Smooth muscle cell (in vitro differentiated cells): ENCODE results near the gene THSD7A. TPM values are rescaled to one million over a fixed set of nuclear protein-coding genes. Genes with fewer than 3 reads are reported as not detected.

ENCODE experiments used
- DNase-seq: peaks from one replicate; lab custom pipeline; 2025; ENCODE audit not compliant: unreplicated experiment; lab: John Stamatoyannopoulos, UW
- H2AFZ ChIP-seq: fragments of 200-600 bp; sonication (generic); 2 replicates; pipeline ENCODE4 v1.6.0; 2016; ENCODE audit warnings: antibody characterized with exemption, low read depth, mild to moderate bottlenecking
- H3F3A ChIP-seq: fragments of 200-600 bp; sonication (generic); 2 replicates; pipeline ENCODE4 v1.6.0; 2017; ENCODE audit warnings: antibody characterized with exemption, low read depth
- H3K27ac ChIP-seq: fragments of 200-600 bp; sonication (generic); 2 replicates; pipeline ENCODE4 v1.5.1; 2016; ENCODE audit warnings: low read depth, mild to moderate bottlenecking
- H3K27me3 ChIP-seq: fragments of 200-600 bp; sonication (generic); 2 replicates; pipeline ENCODE4 v1.6.1; 2016; ENCODE audit warnings: low read depth, mild to moderate bottlenecking
- H3K36me3 ChIP-seq: fragments of 200-600 bp; sonication (generic); 2 replicates; pipeline ENCODE4 v1.5.1; 2016; ENCODE audit warnings: low read depth
- H3K4me1 ChIP-seq: fragments of 200-600 bp; sonication (generic); 2 replicates; pipeline ENCODE4 v1.5.1; 2016; ENCODE audit warnings: low read depth
- H3K4me2 ChIP-seq: fragments of 200-600 bp; sonication (generic); 2 replicates; pipeline ENCODE4 v1.6.0; 2016; ENCODE audit warnings: mild to moderate bottlenecking
- H3K4me3 ChIP-seq: fragments of 200-600 bp; sonication (generic); 2 replicates; pipeline ENCODE4 v1.5.1; 2016; ENCODE audit warnings: mild to moderate bottlenecking
- H3K79me2 ChIP-seq: fragments of 200-600 bp; sonication (generic); 2 replicates; pipeline ENCODE4 v1.6.0; 2016; ENCODE audit warnings: low read depth, mild to moderate bottlenecking
- H3K9ac ChIP-seq: fragments of 200-600 bp; sonication (generic); 2 replicates; pipeline ENCODE4 v1.6.0; 2016; ENCODE audit warnings: low read depth
- H3K9me3 ChIP-seq: fragments of 200-600 bp; sonication (generic); replicated peaks from 2 replicates; pipeline ENCODE4 v1.5.1; 2016; ENCODE audit warnings: low read depth
- H4K20me1 ChIP-seq: fragments of 200-600 bp; sonication (generic); 2 replicates; pipeline ENCODE4 v1.6.0; 2016; ENCODE audit warnings: low read depth
- CTCF ChIP-seq: fragments of 200-600 bp; sonication (generic); IDR thresholded peaks from 2 replicates; pipeline ENCODE4 v1.5.1; 2017; ENCODE audit warnings: borderline replicate concordance, mild to moderate bottlenecking, antibody characterized with exemption; ENCODE audit not compliant: insufficient read depth, poor library complexity, severe bottlenecking
- WGBS: methylation state at CpG from one replicate; pipeline ENCODE4 v1.1.7; 2016; ENCODE audit warnings: low lambda C conversion rate; 5-methylcytosine and 5-hydroxymethylcytosine counted together
- polyA plus RNA-seq: library from polyadenylated mRNA; unstranded; fragments of >200 nt; fragmentation: Nextera tagmentation; extraction: Ambion mirVana; gene quantifications from 2 replicates; pipeline ENCODE4 v1.2.1, GENCODE V29; 2016
- total RNA-seq: library from RNA; depleted of rRNA; stranded (reverse); fragments of >200 nt; gene quantifications from 2 replicates; pipeline ENCODE4 v1.2.3, GENCODE V29; 2014

The THSD7A gene
- total and polyA plus RNA-seq, 2 experiments from 2014 or later, result 1.7 to 2.7 TPM

- Histone ChIP-seq H3K4me3 (no peak overlapping the region), H3K9me3 (no peaks in the 10 kb centered on the region), H3K36me3 (no peaks in the 10 kb centered on the region), H3K79me2 (no peaks in the 10 kb centered on the region), H3K9ac (no peak overlapping the region), H3F3A (no peaks in the 10 kb centered on the region), H4K20me1 (no peaks in the 10 kb centered on the region), H3K27ac (no peak overlapping the region), H3K4me2 (no peak overlapping the region), H2AFZ (no peak overlapping the region), H3K27me3 (no peaks in the 10 kb centered on the region), H3K4me1 (no peaks in the 10 kb centered on the region)
- DNase-seq, result no peak
- no peak for TF ChIP-seq CTCF
- 76% methylated on average over 7 of the region's 7 CpGs for WGBS
Observed at GRCh38 chr7:11779864-11780674, 51.9 kb downstream of the THSD7A start.

- TF ChIP-seq CTCF, result no peak
- Histone ChIP-seq H3K9me3 (no peaks in the 10 kb centered on the region), H3K36me3 (no peaks in the 10 kb centered on the region), H3K4me2 (no peak overlapping the region), H3K9ac (no peak overlapping the region), H3K4me3 (no peak overlapping the region), H3K27ac (no peak overlapping the region), H3K27me3 (no peaks in the 10 kb centered on the region), H3F3A (no peaks in the 10 kb centered on the region), H2AFZ (peak overlapping the region; percentile 37), H3K79me2 (no peaks in the 10 kb centered on the region), H4K20me1 (no peaks in the 10 kb centered on the region), H3K4me1 (no peaks in the 10 kb centered on the region)
- 91% methylated on average over 2 of the region's 2 CpGs for WGBS
- DNase-seq, result no peak
Observed at GRCh38 chr7:11776039-11776438, 56.0 kb downstream of the THSD7A start.

- no peaks in the 10 kb centered on the region for H3K36me3 ChIP-seq
- H3K27me3 ChIP-seq, result no peaks in the 10 kb centered on the region
- no peak for TF ChIP-seq CTCF
- H3K27ac ChIP-seq, result no peak overlapping the region
- no peaks in the 10 kb centered on the region for H3F3A ChIP-seq
- no peak overlapping the region for H3K4me3 ChIP-seq
- H3K9ac ChIP-seq, result no peak overlapping the region
- no peaks in the 10 kb centered on the region for H4K20me1 ChIP-seq
- H3K4me2 ChIP-seq, result no peak overlapping the region
- H2AFZ ChIP-seq, result no peak overlapping the region
- DNase-seq, result no peak
- 91% methylated on average over 2 of the region's 2 CpGs for WGBS
- no peaks in the 10 kb centered on the region for H3K4me1 ChIP-seq
- H3K79me2 ChIP-seq, result no peaks in the 10 kb centered on the region
- H3K9me3 ChIP-seq, result no peaks in the 10 kb centered on the region
Observed at GRCh38 chr7:11775401-11775800, 56.6 kb downstream of the THSD7A start.

GRCh38 chr7:11768263-11768662 is 63.7 kb downstream of the THSD7A start:
- Histone ChIP-seq H3K4me2 (no peak overlapping the region), H4K20me1 (no peaks in the 10 kb centered on the region), H2AFZ (no peak overlapping the region), H3F3A (no peaks in the 10 kb centered on the region), H3K27me3 (no peaks in the 10 kb centered on the region), H3K79me2 (no peaks in the 10 kb centered on the region), H3K4me3 (no peak overlapping the region), H3K36me3 (no peaks in the 10 kb centered on the region), H3K9me3 (no peaks in the 10 kb centered on the region), H3K9ac (no peak overlapping the region), H3K27ac (no peak overlapping the region), H3K4me1 (no peaks in the 10 kb centered on the region)
- 78% methylated on average over 5 of the region's 5 CpGs for WGBS
- no peak for TF ChIP-seq CTCF
- DNase-seq, result no peak
